ENCODE measurements around the gene TMEM191C.
"Not testable (repeated sequence)": the region's sequence is repeated elsewhere in the genome, so short reads cannot be mapped to it uniquely, and the experiment has no call there.

Gene TMEM191C

DNA sequence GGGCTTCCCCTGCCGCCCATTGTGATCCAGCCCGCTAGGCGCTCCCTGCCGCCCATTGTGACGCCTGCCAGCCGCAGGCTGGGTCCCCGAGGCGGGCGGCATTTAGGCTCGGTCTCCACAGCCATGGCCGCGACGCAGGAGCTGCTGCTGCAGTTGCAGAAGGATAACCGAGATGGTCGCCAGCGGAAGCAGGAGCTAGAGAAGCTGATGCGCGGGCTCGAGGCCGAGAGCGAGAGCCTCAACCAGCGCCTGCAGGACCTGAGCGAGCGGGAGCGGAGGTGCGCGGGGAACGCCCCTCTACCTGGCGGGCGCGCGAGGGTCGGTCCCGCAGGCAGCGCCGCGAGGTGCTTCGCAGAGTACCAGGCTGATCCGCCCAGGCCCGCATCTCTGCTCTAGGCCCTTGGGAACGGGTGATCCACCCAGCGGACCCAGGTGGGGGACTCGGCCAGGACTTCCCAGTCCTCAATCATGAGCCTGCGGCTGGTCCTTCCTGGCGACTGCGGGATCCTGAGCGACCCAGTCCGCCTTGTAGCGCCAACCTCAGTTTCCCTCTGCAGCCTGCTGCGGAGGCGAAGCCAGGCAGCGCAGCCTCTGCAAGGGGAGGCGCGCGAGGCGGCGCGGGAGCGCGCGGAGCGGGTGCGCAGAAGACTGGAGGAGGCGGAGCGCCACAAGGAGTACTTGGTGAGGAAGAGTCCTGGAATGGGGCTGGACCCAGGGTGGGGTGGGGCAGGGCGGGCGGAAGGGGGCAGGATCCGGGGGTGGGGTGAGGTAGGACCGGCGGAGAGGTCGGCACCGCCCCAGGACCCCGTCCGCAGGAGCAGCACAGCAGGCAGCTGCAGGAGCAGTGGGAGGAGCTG lies at the start of gene TMEM191C:
TMEM191C (plus strand) TSS at position 51 of the 857 bp plus-strand sequence; CDS start at position 124, 73 bp downstream.
- not testable (repeated sequence) for DNase-seq

DNA sequence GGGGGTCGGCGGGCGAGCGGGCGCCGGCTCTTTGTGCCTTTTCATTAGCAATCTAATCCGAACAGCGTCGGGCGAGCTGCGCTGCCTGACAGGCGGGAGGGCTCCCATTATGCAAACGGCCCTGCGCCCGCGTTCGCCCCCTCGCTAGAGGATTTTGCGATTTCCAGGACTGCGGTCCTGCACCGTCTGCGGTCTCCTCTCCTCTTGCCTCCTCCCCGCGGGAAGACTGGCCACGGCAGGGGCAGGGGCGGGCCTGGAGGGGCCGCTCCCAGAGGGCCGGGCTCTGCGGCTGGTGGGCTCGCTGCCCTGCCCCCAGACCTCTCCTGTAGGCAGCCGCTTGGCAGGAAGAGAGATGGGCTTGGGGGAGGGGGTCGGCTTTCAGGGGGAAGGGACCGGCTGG lies 49.3 kb upstream of the TMEM191C start:
- DNase-seq, result not testable (repeated sequence)

- not testable (repeated sequence) for DNase-seq
Observed at GRCh38 chr22:21418974-21419638, 48.1 kb upstream of the TMEM191C start.

- not testable (repeated sequence) for DNase-seq
Observed at GRCh38 chr22:21420180-21420763, 46.9 kb upstream of the TMEM191C start.

DNA sequence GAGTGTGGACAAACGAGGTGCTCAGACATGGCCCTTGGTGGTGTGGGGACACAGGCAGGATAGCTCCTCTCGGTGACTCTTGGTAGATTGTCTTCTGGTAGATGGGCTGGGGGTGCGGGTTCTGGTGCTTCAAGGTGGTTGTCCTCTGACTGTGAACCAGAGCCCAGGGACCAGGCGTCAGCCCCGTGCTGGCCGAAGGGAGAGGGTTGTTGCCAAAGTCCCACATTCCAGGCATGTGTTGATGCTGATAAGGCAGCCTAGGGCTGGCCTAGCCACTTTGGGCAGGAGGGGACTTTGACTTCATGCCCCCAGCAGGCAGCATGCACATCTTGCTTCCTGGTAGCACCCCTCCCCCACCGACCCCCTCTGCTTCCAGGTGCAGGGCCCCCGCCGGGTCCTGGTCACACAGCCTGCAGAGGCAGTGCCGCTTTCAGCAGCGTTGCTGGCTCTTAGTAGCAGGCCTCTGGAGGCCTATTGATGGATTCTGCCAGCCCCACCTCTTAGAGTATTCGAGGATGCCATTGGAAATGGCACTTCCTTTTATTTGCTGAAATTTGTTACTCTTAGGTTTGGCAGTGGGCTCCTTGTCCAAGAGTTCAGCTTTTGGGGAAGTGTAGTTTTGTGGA lies 43.0 kb upstream of the TMEM191C start:
- not testable (repeated sequence) for DNase-seq

DNA sequence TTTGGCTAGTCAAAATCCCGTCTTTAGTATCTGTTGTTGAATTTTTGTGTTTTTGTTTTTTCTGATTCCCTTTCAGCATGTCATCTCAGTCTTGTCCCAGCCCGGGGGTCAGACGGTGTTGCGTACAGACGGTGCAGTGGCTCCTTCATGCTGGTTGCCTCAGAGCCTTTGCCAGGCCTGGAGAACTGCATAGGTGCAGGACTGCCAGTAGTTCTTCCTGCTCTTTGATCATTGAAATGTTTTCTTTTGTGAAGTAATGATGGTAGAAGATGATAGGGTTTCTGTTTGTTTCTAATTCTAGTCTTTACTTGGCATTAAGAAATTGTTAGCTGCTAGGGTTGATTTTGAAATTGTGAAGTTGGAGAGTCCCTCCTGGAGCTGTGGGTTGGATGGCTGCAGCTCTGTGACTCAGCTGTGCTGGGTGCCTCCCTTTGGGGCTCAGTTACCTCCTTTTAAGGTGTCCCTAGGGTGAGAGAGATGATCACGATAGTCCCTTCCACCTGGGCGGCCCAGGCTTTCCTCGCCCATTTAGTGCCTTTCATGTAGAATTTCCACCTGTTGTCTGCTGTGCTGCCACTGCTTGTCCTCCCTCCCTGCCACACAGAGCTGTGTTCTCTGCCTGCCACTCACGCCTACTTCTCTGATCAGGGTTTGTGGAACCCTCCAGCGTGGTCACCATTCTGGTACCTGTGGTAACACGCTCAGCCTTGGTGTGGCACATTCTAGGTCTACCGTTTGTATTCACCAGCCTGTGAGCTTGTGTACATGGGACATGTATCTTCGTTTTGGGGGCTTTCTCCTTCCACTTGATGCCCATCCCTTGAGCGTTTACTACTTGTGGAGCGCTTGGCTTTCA lies 32.6 kb upstream of the TMEM191C start:
- DNase-seq, result not testable (repeated sequence)

- not testable (repeated sequence) for DNase-seq
Observed at GRCh38 chr22:21435998-21436810, 31.0 kb upstream of the TMEM191C start.

GRCh38 chr22:21438013-21438412 lies 29.2 kb upstream of the TMEM191C start:
- DNase-seq, result not testable (repeated sequence)

- DNase-seq, result not testable (repeated sequence)
Observed at GRCh38 chr22:21440018-21440636, 27.1 kb upstream of the TMEM191C start.

DNA sequence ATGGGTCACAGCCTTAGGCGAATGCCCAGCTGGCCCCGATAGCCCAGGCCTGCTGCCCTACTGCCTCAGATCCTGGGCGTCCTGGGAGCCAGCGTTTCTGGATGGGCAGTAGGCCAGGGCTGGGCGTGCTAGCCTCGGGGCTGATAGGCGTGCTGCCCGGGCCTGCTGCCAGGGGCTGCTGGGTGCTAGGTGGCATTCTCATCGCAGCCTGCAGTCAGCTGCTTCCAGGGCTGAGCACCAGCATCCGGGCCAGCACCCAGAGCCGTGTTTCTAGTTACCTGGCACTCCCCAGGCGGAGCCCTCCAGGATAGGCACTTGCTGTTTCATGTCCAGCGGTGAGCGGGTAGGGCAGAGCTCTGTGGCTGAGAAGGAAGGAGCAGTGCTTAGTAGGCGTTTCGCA lies 26.5 kb upstream of the TMEM191C start:
- not testable (repeated sequence) for DNase-seq

DNA sequence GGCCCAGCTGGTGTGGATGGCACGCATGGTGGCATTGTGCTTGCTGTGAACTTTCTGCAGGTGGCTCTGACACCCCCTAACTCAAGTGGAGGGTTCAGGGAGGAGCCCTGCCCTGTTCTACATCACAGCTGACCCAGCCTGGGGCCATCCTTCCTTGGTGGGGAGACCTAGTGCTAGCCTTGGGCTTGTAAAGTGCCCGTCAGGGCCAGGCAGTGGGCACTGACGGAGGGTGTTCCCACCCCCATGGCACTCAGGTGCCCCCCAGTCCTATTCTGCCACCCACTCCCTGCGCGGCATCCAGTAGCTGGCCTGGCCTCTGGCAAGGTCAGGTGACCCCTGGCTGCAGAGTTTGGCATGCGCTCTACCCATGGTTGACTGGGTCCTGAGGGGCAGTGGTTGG lies 26.0 kb upstream of the TMEM191C start:
- not testable (repeated sequence) for DNase-seq

DNA sequence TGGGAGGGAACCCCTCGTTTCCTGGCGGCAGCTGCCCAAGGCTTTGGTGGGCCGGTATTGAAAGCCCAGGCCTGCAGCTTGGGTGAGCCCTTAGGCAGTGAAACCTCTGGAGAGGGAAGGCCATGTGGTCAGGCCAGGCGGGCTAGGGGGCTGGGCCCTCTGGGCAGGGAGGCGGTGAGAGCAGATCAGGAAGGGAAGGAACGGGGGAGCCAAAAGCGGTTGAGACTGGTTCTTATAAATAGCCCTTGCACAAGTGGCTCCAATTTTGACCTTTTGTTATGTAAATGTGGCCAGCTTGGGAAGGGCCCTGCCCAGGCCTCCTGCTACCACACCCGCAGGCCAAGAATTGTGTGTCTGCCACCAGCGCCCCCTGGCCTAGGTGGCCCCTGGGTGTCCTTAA lies 25.1 kb upstream of the TMEM191C start:
- DNase-seq, result not testable (repeated sequence)

GRCh38 chr22:21442646-21443045 lies 24.5 kb upstream of the TMEM191C start:
- DNase-seq, result not testable (repeated sequence)

- DNase-seq, result no peak
Observed at GRCh38 chr22:21443057-21443734, 24.0 kb upstream of the TMEM191C start.

- DNase-seq, result no peak
Observed at GRCh38 chr22:21443735-21444421, 23.3 kb upstream of the TMEM191C start.

DNA sequence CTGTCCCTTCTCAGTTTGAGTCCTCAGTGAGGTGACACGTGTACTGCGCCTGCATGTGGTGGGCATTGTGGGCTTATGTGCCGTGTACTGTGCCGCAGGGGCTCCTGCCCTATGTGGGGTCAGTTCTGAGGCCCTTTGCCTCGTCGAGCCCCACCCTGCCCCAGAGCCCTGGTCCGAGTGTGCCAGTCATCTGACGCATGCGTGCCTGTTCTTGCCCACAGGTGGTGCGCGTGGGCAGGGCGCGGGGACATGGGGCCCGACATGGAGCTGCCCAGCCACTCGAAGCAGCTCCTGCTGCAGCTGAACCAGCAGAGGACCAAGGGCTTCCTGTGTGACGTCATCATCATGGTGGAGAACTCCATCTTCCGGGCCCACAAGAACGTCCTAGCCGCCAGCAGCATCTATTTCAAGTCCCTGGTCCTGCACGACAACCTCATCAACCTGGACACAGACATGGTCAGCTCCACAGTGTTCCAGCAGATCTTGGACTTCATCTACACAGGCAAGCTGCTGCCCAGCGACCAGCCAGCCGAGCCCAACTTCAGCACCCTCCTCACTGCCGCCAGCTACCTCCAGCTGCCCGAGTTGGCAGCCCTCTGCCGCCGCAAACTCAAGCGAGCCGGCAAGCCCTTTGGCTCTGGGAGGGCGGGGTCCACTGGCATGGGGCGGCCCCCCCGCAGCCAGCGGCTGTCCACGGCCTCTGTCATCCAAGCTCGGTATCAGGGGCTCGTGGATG lies 22.3 kb upstream of the TMEM191C start:
- no peak for DNase-seq

DNA sequence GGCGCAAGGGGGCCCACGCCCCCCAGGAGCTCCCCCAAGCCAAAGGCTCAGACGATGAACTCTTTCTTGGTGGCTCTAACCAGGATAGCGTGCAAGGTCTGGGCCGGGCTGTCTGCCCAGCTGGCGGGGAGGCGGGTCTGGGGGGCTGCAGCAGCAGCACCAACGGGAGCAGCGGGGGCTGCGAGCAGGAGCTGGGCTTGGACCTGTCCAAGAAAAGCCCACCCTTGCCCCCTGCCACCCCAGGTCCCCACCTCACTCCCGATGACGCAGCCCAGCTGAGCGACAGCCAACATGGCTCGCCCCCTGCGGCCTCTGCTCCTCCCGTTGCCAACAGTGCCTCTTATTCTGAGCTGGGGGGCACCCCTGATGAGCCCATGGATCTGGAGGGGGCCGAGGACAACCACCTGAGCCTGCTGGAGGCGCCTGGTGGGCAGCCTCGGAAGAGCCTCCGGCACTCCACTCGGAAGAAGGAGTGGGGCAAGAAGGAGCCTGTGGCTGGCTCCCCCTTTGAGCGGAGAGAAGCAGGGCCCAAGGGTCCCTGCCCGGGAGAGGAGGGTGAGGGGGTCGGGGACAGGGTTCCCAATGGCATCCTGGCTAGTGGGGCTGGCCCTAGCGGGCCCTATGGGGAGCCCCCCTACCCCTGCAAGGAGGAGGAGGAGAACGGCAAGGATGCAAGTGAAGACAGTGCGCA lies 21.6 kb upstream of the TMEM191C start:
- DNase-seq, result no peak

Measured in SHP77 treated with DMSO at 0.1 percent for 48 hours (cell line).